H9 (cell line): ENCODE measurements around the gene PCDHB10. TPM values are rescaled to one million over a fixed set of nuclear protein-coding genes. Genes with fewer than 3 reads are reported as not detected.
A peak's percentile ranks its signal among the peaks of the same experiment; 100 is the strongest.
"Not testable (repeated sequence)": the region's sequence is repeated elsewhere in the genome, so short reads cannot be mapped to it uniquely, and the experiment has no call there.

Source experiments
- DNase-seq: peaks from one replicate; pipeline ENCODE4 v3.0.0-alpha.2; 2017
- H2AFZ ChIP-seq: one replicate; pipeline ENCODE4 v1.6.1; 2013; ENCODE audit warnings: mild to moderate bottlenecking, low read length, control low read depth, moderate library complexity
- H2AK5ac ChIP-seq: 2 replicates; pipeline ENCODE4 v1.6.1; 2013; ENCODE audit warnings: low read length, control low read depth, mixed read lengths; ENCODE audit not compliant: insufficient read length
- H2BK120ac ChIP-seq: one replicate; pipeline ENCODE4 v1.6.1; 2013; ENCODE audit warnings: low read depth, mild to moderate bottlenecking, low read length, control low read depth, inconsistent platforms; ENCODE audit not compliant: poor library complexity, severe bottlenecking
- H2BK12ac ChIP-seq: 2 replicates; pipeline ENCODE4 v1.6.1; 2013; ENCODE audit warnings: low read length, control low read depth, mixed read lengths, low read depth; ENCODE audit not compliant: insufficient read length
- H2BK15ac ChIP-seq: 2 replicates; pipeline ENCODE4 v1.6.1; 2013; ENCODE audit warnings: low read depth, low read length, control low read depth
- H2BK20ac ChIP-seq: one replicate; pipeline ENCODE4 v1.6.1; 2013; ENCODE audit warnings: low read depth, mild to moderate bottlenecking, low read length, control low read depth, inconsistent platforms; ENCODE audit not compliant: poor library complexity, severe bottlenecking
- H2BK5ac ChIP-seq: 2 replicates; pipeline ENCODE4 v1.6.1; 2013; ENCODE audit warnings: low read length, control low read depth, mixed read lengths; ENCODE audit not compliant: insufficient read length
- H3K14ac ChIP-seq: 2 replicates; pipeline ENCODE4 v1.6.1; 2013; ENCODE audit warnings: low read length, control low read depth; ENCODE audit not compliant: insufficient read depth
- H3K18ac ChIP-seq: 2 replicates; pipeline ENCODE4 v1.6.1; 2013; ENCODE audit warnings: low read depth, mild to moderate bottlenecking, mixed read lengths, low read length, control low read depth; ENCODE audit not compliant: insufficient read length
- H3K23ac ChIP-seq: 2 replicates; pipeline ENCODE4 v1.6.1; 2013; ENCODE audit warnings: low read length, control low read depth, mixed read lengths, low read depth; ENCODE audit not compliant: insufficient read length
- H3K23me2 ChIP-seq: 2 replicates; pipeline ENCODE4 v1.6.1; 2013; ENCODE audit warnings: low read depth, mild to moderate bottlenecking, mixed read lengths, low read length, control low read depth; ENCODE audit not compliant: insufficient read length, poor library complexity, severe bottlenecking
- H3K27ac ChIP-seq: 2 replicates; pipeline ENCODE4 v1.5.1; 2013; ENCODE audit warnings: low read length, control low read depth, mixed read lengths, low read depth; ENCODE audit not compliant: insufficient read length
- H3K27me3 ChIP-seq: 2 replicates; pipeline ENCODE4 v1.6.1; 2013; ENCODE audit warnings: low read length, control low read depth, inconsistent platforms; ENCODE audit not compliant: insufficient read depth
- H3K4ac ChIP-seq: 2 replicates; pipeline ENCODE4 v1.6.1; 2013; ENCODE audit warnings: low read depth, mild to moderate bottlenecking, control low read depth, inconsistent platforms, low read length, moderate library complexity
- H3K4me1 ChIP-seq: 2 replicates; pipeline ENCODE4 v1.6.1; 2013; ENCODE audit warnings: low read length, control low read depth, inconsistent platforms; ENCODE audit not compliant: insufficient read depth
- H3K4me2 ChIP-seq: 2 replicates; pipeline ENCODE4 v1.6.1; 2013; ENCODE audit warnings: low read length, control low read depth, mixed read lengths; ENCODE audit not compliant: insufficient read length, insufficient read depth
- H3K56ac ChIP-seq: 2 replicates; pipeline ENCODE4 v1.6.1; 2013; ENCODE audit warnings: low read depth, mild to moderate bottlenecking, mixed read lengths, low read length, control low read depth; ENCODE audit not compliant: insufficient read length
- H3K79me1 ChIP-seq: 2 replicates; pipeline ENCODE4 v1.6.1; 2013; ENCODE audit warnings: low read depth, mild to moderate bottlenecking, moderate library complexity, low read length, control low read depth, inconsistent platforms; ENCODE audit not compliant: insufficient read depth, poor library complexity, severe bottlenecking
- H3K79me2 ChIP-seq: 2 replicates; pipeline ENCODE4 v1.6.1; 2013; ENCODE audit warnings: low read length, control low read depth, inconsistent platforms; ENCODE audit not compliant: insufficient read depth
- H3K9ac ChIP-seq: 2 replicates; pipeline ENCODE4 v1.6.1; 2013; ENCODE audit warnings: low read length, control low read depth, mixed read lengths; ENCODE audit not compliant: insufficient read length; ENCODE audit errors: extremely low read depth
- H3K9me3 ChIP-seq: one replicate; pipeline ENCODE4 v1.6.1; 2013; ENCODE audit warnings: low read depth, low read length, inconsistent platforms; ENCODE audit not compliant: control insufficient read depth
- H3T11ph ChIP-seq: one replicate; pipeline ENCODE4 v1.6.1; 2013; ENCODE audit warnings: mild to moderate bottlenecking, low read length, control low read depth, inconsistent platforms
- H4K20me1 ChIP-seq: one replicate; pipeline ENCODE4 v1.6.1; 2013; ENCODE audit not compliant: control insufficient read depth, insufficient read length, insufficient read depth
- H4K5ac ChIP-seq: 2 replicates; pipeline ENCODE4 v1.6.1; 2013; ENCODE audit warnings: low read depth, mild to moderate bottlenecking, mixed read lengths, low read length, control low read depth; ENCODE audit not compliant: insufficient read length
- H4K8ac ChIP-seq: replicated peaks from 2 replicates; pipeline ENCODE4 v1.6.1; 2013; ENCODE audit warnings: low read length, control low read depth, mixed read lengths, low read depth; ENCODE audit not compliant: insufficient read length
- H4K91ac ChIP-seq: 2 replicates; pipeline ENCODE4 v1.6.1; 2013; ENCODE audit warnings: low read depth, mild to moderate bottlenecking, moderate library complexity, mixed read lengths, low read length, control low read depth; ENCODE audit not compliant: insufficient read length
- H3K27ac Mint-ChIP-seq, 3 experiments: 2 replicates in 2 of 3; 3 replicates in 1 of 3; pipeline ENCODE4 v1.8.0; 2020 to 2021; ENCODE audit warnings: mixed read lengths in 3 of 3, mild to moderate bottlenecking in 1 of 3, moderate library complexity in 1 of 3
- H3K27me3 Mint-ChIP-seq: 2 replicates; pipeline ENCODE4 v1.8.0; 2021; ENCODE audit warnings: low read depth, mild to moderate bottlenecking, moderate library complexity, mixed read lengths
- H3K36me3 Mint-ChIP-seq, 3 experiments: 2 replicates in 2 of 3; 3 replicates in 1 of 3; pipeline ENCODE4 v1.8.0; 2020 to 2021; ENCODE audit warnings: low read depth in 3 of 3, mixed read lengths in 3 of 3; ENCODE audit not compliant: insufficient read depth in 1 of 3
- H3K4me1 Mint-ChIP-seq, 2 experiments: 2 replicates each; pipeline ENCODE4 v1.8.0; 2020; ENCODE audit warnings: mixed read lengths in 2 of 2
- H3K4me3 Mint-ChIP-seq, 2 experiments: 2 replicates in 1 of 2; 3 replicates in 1 of 2; pipeline ENCODE4 v1.8.0; 2020 to 2021; ENCODE audit warnings: mild to moderate bottlenecking in 2 of 2, mixed read lengths in 2 of 2, moderate library complexity in 1 of 2
- H3K9me3 Mint-ChIP-seq, 2 experiments: 2 replicates in 1 of 2; 3 replicates in 1 of 2; pipeline ENCODE4 v1.8.0; 2020; ENCODE audit warnings: mild to moderate bottlenecking in 2 of 2, mixed read lengths in 2 of 2, moderate library complexity in 1 of 2
- CTCF ChIP-seq: fragments of 200-600 bp; sonication (generic); conservative IDR thresholded peaks from 3 replicates; pipeline ENCODE4 v1.8.0; 2021; ENCODE audit warnings: antibody characterized with exemption, mild to moderate bottlenecking
- WGBS: extraction: QIAGEN DNeasy Blood & Tissue Kit; methylation state at CpG from one replicate; pipeline ENCODE4 v1.1.7; 2013; ENCODE audit warnings: missing lambda C conversion rate, low lambda C conversion rate, mixed read lengths; ENCODE audit not compliant: insufficient read length; ENCODE audit errors: extremely low coverage; 5-methylcytosine and 5-hydroxymethylcytosine counted together
- total RNA-seq: library from RNA; stranded (reverse); gene quantifications from 2 replicates; pipeline ENCODE4 v1.2.1, GENCODE V29; 2021

The PCDHB10 gene
- total RNA-seq, 1 experiment from 2014 or later = 1.6 TPM

GRCh38 chr5:141208478-141208877 is 16.3 kb downstream of the PCDHB10 start, which contains the start of gene PCDHB12:
Gene PCDHB12, plus strand, starts transcription at chr5:141208719. Its CDS starts 189 bp downstream, at chr5:141208908.
- Histone ChIP-seq H3T11ph (no peak within 1 kb of the TSS), H2BK12ac (no peak within 1 kb of the TSS), H2BK15ac (no peak within 1 kb of the TSS), H3K4me2 (no peak within 1 kb of the TSS), H3K18ac (no peak within 1 kb of the TSS), H3K14ac (no peak within 1 kb of the TSS), H2AK5ac (no peak within 1 kb of the TSS), H2BK120ac (no peak within 1 kb of the TSS), H3K23me2 (no peaks in the 10 kb centered on the region), H3K4ac (no peak within 1 kb of the TSS), H3K27me3 (no peaks in the 10 kb centered on the region), H2BK5ac (no peak within 1 kb of the TSS), H3K56ac (no peak within 1 kb of the TSS), H3K23ac (no peak within 1 kb of the TSS), H4K91ac (no peak within 1 kb of the TSS), H4K20me1 (no peaks in the 10 kb centered on the region), H3K79me2 (no peaks in the 10 kb centered on the region), H3K4me1 (no peaks in the 10 kb centered on the region), H3K27ac (no peak within 1 kb of the TSS), H4K8ac (no peak within 1 kb of the TSS), H3K9me3 (no peaks in the 10 kb centered on the region), H2BK20ac (no peak within 1 kb of the TSS), H3K79me1 (no peaks in the 10 kb centered on the region), H3K9ac (no peak within 1 kb of the TSS), H4K5ac (no peak within 1 kb of the TSS), H2AFZ (peak within 1 kb of the TSS; percentile 17)
- Mint-ChIP-seq H3K27me3 (peaks cover 4% of the 10 kb centered on the region; the same call in 1 of the 2 replicates), H3K36me3 (peaks cover 2 to 12% (median 7%) of the 10 kb centered on the region in 3 experiments), H3K9me3 (peaks cover 14 to 18% of the 10 kb centered on the region in 2 experiments), H3K4me3 (peak within 1 kb of the TSS in 1 of 2 experiments; percentile 71; a peak in 2 of 5 replicates), H3K4me1 (peaks cover 4 to 6% of the 10 kb centered on the region in 2 experiments; a peak in 3 of 4 replicates), H3K27ac (peak within 1 kb of the TSS in 2 of 3 experiments; percentile 12 to 23; a peak in 2 of 7 replicates)
- DNase-seq = peak; percentile 50
- WGBS = no CpG with 5 or more reads among the region's 11 CpGs
- peak; percentile 74 for TF ChIP-seq CTCF

GRCh38 chr5:141210281-141210680 is 18.1 kb downstream of the PCDHB10 start:
- not testable (repeated sequence) for H2BK15ac ChIP-seq, H3K4me3 Mint-ChIP-seq, H3K4me2 ChIP-seq, H3K79me2 ChIP-seq, H2BK5ac ChIP-seq, H2AFZ ChIP-seq, H3K18ac ChIP-seq, H4K20me1 ChIP-seq, H3K9ac ChIP-seq, H3K56ac ChIP-seq, H3T11ph ChIP-seq, H2BK12ac ChIP-seq, H2BK20ac ChIP-seq, H2BK120ac ChIP-seq, H3K9me3 ChIP-seq, H3K27me3 ChIP-seq, H4K8ac ChIP-seq, H3K14ac ChIP-seq, H3K27ac ChIP-seq, H3K23me2 ChIP-seq, H3K4ac ChIP-seq, H3K4me1 ChIP-seq, H4K5ac ChIP-seq, H4K91ac ChIP-seq, DNase-seq, H3K27ac Mint-ChIP-seq, H3K23ac ChIP-seq, H3K79me1 ChIP-seq, H2AK5ac ChIP-seq
- WGBS = no CpG with 5 or more reads among the region's 39 CpGs
- Mint-ChIP-seq H3K27me3 (peaks cover 16% of the 10 kb centered on the region), H3K9me3 (peaks cover 23 to 29% of the 10 kb centered on the region in 2 experiments), H3K4me1 (peaks cover 4 to 14% of the 10 kb centered on the region in 2 experiments; a peak in 3 of 4 replicates), H3K36me3 (peaks cover 10 to 21% (median 14%) of the 10 kb centered on the region in 3 experiments)
